Upper lobe of left lung (tissue), 6 donors: ENCODE results near the gene SYNM. TPM values are rescaled to one million over a fixed set of nuclear protein-coding genes. Genes with fewer than 3 reads are reported as not detected.

Experiments used
- ATAC-seq, 2 donors: fragments of 200-7000 bp; cut with Tn5 transposase; one replicate each; pipeline ENCODE4 v1.9.1; 2022; ENCODE audit warnings: mild to moderate bottlenecking in 2 of 2, moderate library complexity in 2 of 2; ENCODE audit not compliant: low FRiP score in 2 of 2
- DNase-seq, 2 donors: peaks; one replicate each; pipeline ENCODE4 v3.0.0-alpha.2; 2019 to 2020
- H3K27ac ChIP-seq, 4 donors: fragments of 200-600 bp; sonication (generic); one replicate each; pipeline ENCODE4 v1.5.1; 2016 to 2019
- H3K27me3 ChIP-seq, 4 donors: fragments of 200-600 bp; sonication (generic); one replicate each; pipeline ENCODE4 v1.5.1; 2017 to 2019
- H3K36me3 ChIP-seq, 4 donors: fragments of 200-600 bp; sonication (generic); one replicate each; pipeline ENCODE4 v1.5.1; 2016 to 2019
- H3K4me1 ChIP-seq, 4 donors: fragments of 200-600 bp; sonication (generic); one replicate each; pipeline ENCODE4 v1.5.1; 2018 to 2019
- H3K4me3 ChIP-seq, 4 donors: fragments of 200-600 bp; sonication (generic); one replicate each; pipeline ENCODE4 v1.5.1; 2017 to 2019; ENCODE audit warnings: mild to moderate bottlenecking in 2 of 4, moderate library complexity in 1 of 4
- H3K9me3 ChIP-seq, 4 donors: fragments of 200-600 bp; sonication (generic); one replicate each; pipeline ENCODE4 v1.5.1; 2018 to 2019
- CTCF ChIP-seq, 6 experiments: fragments of 450-650 bp in 4 of 6; fragments of 200-600 bp in 2 of 6; sonication (generic) in 2 of 6; IDR thresholded peaks; one replicate each; pipeline ENCODE4 v1.5.1; 2016 to 2019; ENCODE audit warnings: antibody characterized with exemption in 6 of 6
- EP300 ChIP-seq, 4 donors: sonication (generic); formaldehyde crosslinking; IDR thresholded peaks; one replicate each; pipeline ENCODE4 v1.5.1; 2017; ENCODE audit warnings: antibody characterized with exemption in 4 of 4, control low read depth in 2 of 4
- POLR2A ChIP-seq, 4 donors: fragments of 450-650 bp; IDR thresholded peaks; one replicate each; pipeline ENCODE4 v1.5.1; 2016 to 2017; ENCODE audit warnings: antibody characterized with exemption in 4 of 4, mild to moderate bottlenecking in 2 of 4
- POLR2AphosphoS5 ChIP-seq, 2 donors: sonication (generic); formaldehyde crosslinking; IDR thresholded peaks; one replicate each; pipeline ENCODE4 v1.5.1; 2017; ENCODE audit warnings: antibody characterized with exemption in 2 of 2
- WGBS, 2 donors: methylation state at CpG; one replicate each; pipeline ENCODE4 v1.1.5; 2017 to 2018; 5-methylcytosine and 5-hydroxymethylcytosine counted together
- total RNA-seq, 6 donors: library from RNA; depleted of rRNA in 4 of 6; stranded (reverse); fragments of >200 nt in 4 of 6; gene quantifications; one replicate each; pipeline versions ENCODE4 v1.1.0 to v1.2.1, GENCODE V29; 2016 to 2021
- donor health status: DM: no; HTN: no; CAD: no; lungs with moderate emphysema.
- donor health status: DM: no; HTN: yes; CAD: no; lungs with severe emphysema.

SYNM gene
- 10 to 100 TPM in 5 of 6 donors, 1 to 10 TPM in 1; 8.2 to 50.1 (median 19.1) TPM for total RNA-seq

GRCh38 chr15:99104788-99105513, at the start of gene SYNM:
Gene SYNM (plus strand): TSS chr15:99105080. CDS start chr15:99105200, 120 bp downstream.
- TF ChIP-seq POLR2AphosphoS5 (IDR thresholded peaks at IDR 0.05), result peak in 1 of 2 donors; percentile 60
- peak in 1 of 4 donors; percentile 41 for TF ChIP-seq POLR2A (IDR thresholded peaks at IDR 0.05)
- TF ChIP-seq CTCF (IDR thresholded peaks at IDR 0.05), result peak; percentile 74 to 94 (median 92)
- TF ChIP-seq EP300 (IDR thresholded peaks at IDR 0.05), result no peak
- Histone ChIP-seq H3K27ac (peak within 1 kb of the TSS; percentile 65 to 83 (median 82)), H3K4me3 (peak within 1 kb of the TSS; percentile 56 to 64 (median 61)), H3K27me3 (peaks cover 0 to 17% (median 9%) of the 10 kb centered on the region in 4 donors), H3K36me3 (no peaks in the 10 kb centered on the region), H3K4me1 (peaks cover 21 to 39% (median 25%) of the 10 kb centered on the region in 4 donors), H3K9me3 (no peaks in the 10 kb centered on the region)
- peak; percentile 66 to 93 for DNase-seq
- 0 to 2% methylated on average over 3 to 60 of the region's 91 CpGs for WGBS, 2 donors
- peak; percentile 88 to 91 for ATAC-seq

GRCh38 chr15:99055555-99056134, 49.2 kb upstream of the SYNM start:
- no peaks in the 10 kb centered on the region for H3K36me3 ChIP-seq
- ATAC-seq (no peak), DNase-seq (no peak)
- TF ChIP-seq CTCF (IDR thresholded peaks at IDR 0.05), result no peak
- 75 to 84% methylated on average over 6 of the region's 6 CpGs for WGBS, 2 donors
- H3K27ac ChIP-seq, result no peak overlapping the region
- no peak overlapping the region for H3K4me3 ChIP-seq
- peaks cover 0 to 3% (median 0%) of the 10 kb centered on the region in 4 donors for H3K27me3 ChIP-seq
- H3K9me3 ChIP-seq, result no peaks in the 10 kb centered on the region
- peaks cover 16 to 21% (median 16%) of the 10 kb centered on the region in 4 donors for H3K4me1 ChIP-seq

- Histone ChIP-seq H3K4me1 (peaks cover 16 to 21% (median 16%) of the 10 kb centered on the region in 4 donors), H3K27ac (peak overlapping the region in 1 of 4 donors; percentile 9), H3K9me3 (no peaks in the 10 kb centered on the region), H3K36me3 (no peaks in the 10 kb centered on the region), H3K4me3 (no peak overlapping the region), H3K27me3 (peaks cover 0 to 3% (median 0%) of the 10 kb centered on the region in 4 donors)
- DNase-seq, result no peak
- no peak for ATAC-seq
- no peak for TF ChIP-seq POLR2A (IDR thresholded peaks at IDR 0.05)
- no peak for TF ChIP-seq CTCF (IDR thresholded peaks at IDR 0.05)
- no peak for TF ChIP-seq POLR2AphosphoS5 (IDR thresholded peaks at IDR 0.05)
- TF ChIP-seq EP300 (IDR thresholded peaks at IDR 0.05), result no peak
- 77 to 95% methylated on average over 2 to 4 of the region's 4 CpGs for WGBS, 2 donors
These were observed 47.9 kb upstream of the SYNM start for GRCh38 chr15:99057020-99057419.

GRCh38 chr15:99057697-99058420, 47.0 kb upstream of the SYNM start:
- Histone ChIP-seq H3K36me3 (no peaks in the 10 kb centered on the region), H3K4me3 (no peak overlapping the region), H3K9me3 (no peaks in the 10 kb centered on the region), H3K4me1 (peaks cover 16 to 21% (median 16%) of the 10 kb centered on the region in 4 donors), H3K27ac (peak overlapping the region in 3 of 4 donors; percentile 31 to 78 (median 39)), H3K27me3 (peaks cover 0 to 3% (median 0%) of the 10 kb centered on the region in 4 donors)
- no peak for DNase-seq
- TF ChIP-seq POLR2AphosphoS5 (IDR thresholded peaks at IDR 0.05) (no peak), EP300 (IDR thresholded peaks at IDR 0.05) (no peak), CTCF (IDR thresholded peaks at IDR 0.05) (no peak), POLR2A (IDR thresholded peaks at IDR 0.05) (no peak)
- WGBS, 2 donors, result 55 to 66% methylated on average over 19 to 20 of the region's 20 CpGs
- no peak for ATAC-seq
